ENCODE measurements around the gene MZF1.
"Not testable (repeated sequence)": the region's sequence is repeated elsewhere in the genome, so short reads cannot be mapped to it uniquely, and the experiment has no call there.

MZF1 gene

GRCh38 chr19:58572818-58573657 lies at the start of gene MZF1:
Gene MZF1, minus strand, starts transcription at chr19:58573335. Its CDS starts 1,946 bp downstream, at chr19:58571389.
- peaks cover 7% of the 10 kb centered on the region for H3K36me3 ChIP-seq (ENCODE audit: control insufficient read depth, low read depth, low read length)
- H3K4me3 ChIP-seq (ENCODE audit: low read length): peak within 1 kb of the TSS; percentile 90
- peak within 1 kb of the TSS; percentile 94 for H3K9ac ChIP-seq (ENCODE audit: low read length)
- no peaks in the 10 kb centered on the region for H3K9me3 ChIP-seq (ENCODE audit: control insufficient read depth, low read depth, low read length)
- peak within 1 kb of the TSS; percentile 99 for H3K27ac ChIP-seq (ENCODE audit: low read length)
- no peaks in the 10 kb centered on the region for H3K27me3 ChIP-seq (ENCODE audit: control insufficient read depth, insufficient read depth, low read length)
- H3K4me1 ChIP-seq (ENCODE audit: control insufficient read depth, low read depth, low read length): peaks cover 6% of the 10 kb centered on the region

GRCh38 chr19:58607213-58607612 lies 34.1 kb upstream of the MZF1 start:
- H3K9ac ChIP-seq (ENCODE audit: low read length); H3K36me3 ChIP-seq (ENCODE audit: control insufficient read depth, low read depth, low read length); H3K4me3 ChIP-seq (ENCODE audit: low read length); H3K27ac ChIP-seq (ENCODE audit: low read length); H3K27me3 ChIP-seq (ENCODE audit: control insufficient read depth, insufficient read depth, low read length); H3K9me3 ChIP-seq (ENCODE audit: control insufficient read depth, low read depth, low read length); H3K4me1 ChIP-seq (ENCODE audit: control insufficient read depth, low read depth, low read length): not testable (repeated sequence)

GRCh38 chr19:58606251-58606896 lies 33.2 kb upstream of the MZF1 start:
- not testable (repeated sequence) for H3K9ac ChIP-seq (ENCODE audit: low read length); H3K9me3 ChIP-seq (ENCODE audit: control insufficient read depth, low read depth, low read length); H3K4me3 ChIP-seq (ENCODE audit: low read length); H3K27me3 ChIP-seq (ENCODE audit: control insufficient read depth, insufficient read depth, low read length); H3K4me1 ChIP-seq (ENCODE audit: control insufficient read depth, low read depth, low read length); H3K27ac ChIP-seq (ENCODE audit: low read length); H3K36me3 ChIP-seq (ENCODE audit: control insufficient read depth, low read depth, low read length)

DNA sequence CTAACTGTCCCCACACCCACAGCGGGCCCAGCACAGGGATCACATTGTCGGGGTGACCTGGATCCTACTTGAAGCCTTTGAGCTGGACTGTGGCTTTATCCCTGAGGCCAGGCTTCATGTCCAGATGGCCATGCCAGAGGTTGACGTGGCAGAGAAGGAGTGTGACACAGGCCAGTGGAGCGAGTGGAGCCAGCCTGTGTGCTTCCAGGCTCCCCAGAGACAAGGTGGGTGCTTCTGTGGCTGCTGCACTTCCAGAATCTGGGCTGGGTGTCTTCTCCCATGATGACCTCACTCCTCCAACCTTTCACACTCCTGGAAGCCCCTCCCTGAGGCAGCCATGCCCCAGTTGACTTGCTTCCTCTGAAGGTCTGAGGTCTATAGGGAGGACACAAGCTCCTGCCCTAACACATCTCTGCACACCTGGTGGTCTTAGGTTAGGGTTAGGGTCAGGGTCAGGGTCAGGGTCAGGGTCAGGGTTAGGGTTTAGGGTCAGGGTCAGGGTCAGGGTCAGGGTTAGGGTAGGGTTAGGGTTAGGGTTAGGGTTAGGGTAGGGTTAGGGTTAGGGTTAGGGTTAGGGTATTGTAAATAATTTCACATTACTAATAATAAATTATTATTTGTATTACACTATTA lies 13.1 kb upstream of the MZF1 start:
- H3K36me3 ChIP-seq (ENCODE audit: control insufficient read depth, low read depth, low read length): peaks cover 3% of the 10 kb centered on the region
- H3K27ac ChIP-seq (ENCODE audit: low read length): no peak overlapping the region
- H3K27me3 ChIP-seq (ENCODE audit: control insufficient read depth, insufficient read depth, low read length): no peaks in the 10 kb centered on the region
- H3K4me1 ChIP-seq (ENCODE audit: control insufficient read depth, low read depth, low read length): no peaks in the 10 kb centered on the region
- no peak overlapping the region for H3K4me3 ChIP-seq (ENCODE audit: low read length)
- no peak overlapping the region for H3K9ac ChIP-seq (ENCODE audit: low read length)
- H3K9me3 ChIP-seq (ENCODE audit: control insufficient read depth, low read depth, low read length): no peaks in the 10 kb centered on the region

DNA sequence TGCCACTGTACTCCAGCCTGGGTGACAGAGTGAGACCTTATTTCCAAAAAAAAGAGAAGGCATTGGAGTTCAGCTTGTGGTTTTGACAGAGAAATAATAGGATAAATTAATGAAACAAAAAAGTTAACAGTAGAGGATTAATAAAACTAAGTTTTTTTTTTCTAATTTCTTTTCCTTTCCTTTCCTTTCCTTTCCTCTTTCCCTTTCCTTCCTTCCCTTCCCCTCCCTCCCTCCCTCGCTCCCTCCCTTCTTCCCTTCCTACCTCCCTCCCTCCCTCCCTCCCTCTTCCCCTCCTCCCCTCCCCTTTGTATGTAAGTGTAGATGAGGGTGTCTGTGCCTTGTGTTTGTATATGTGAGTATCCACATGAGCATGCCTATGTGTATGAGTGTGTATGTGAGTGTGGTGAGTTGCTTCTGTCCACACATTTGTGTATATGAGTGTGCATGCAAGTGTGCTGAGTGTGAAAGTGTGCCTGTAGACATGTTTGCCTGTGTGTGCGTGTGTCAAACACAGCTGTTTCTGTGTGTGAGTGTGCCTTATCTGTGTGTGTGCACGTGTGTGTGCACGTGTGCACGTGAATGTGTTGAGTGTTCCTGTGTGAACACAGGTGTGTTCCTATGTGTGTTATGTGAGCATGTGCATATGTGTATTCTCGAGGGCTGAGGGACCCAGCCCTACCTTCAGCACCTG lies 12.5 kb upstream of the MZF1 start:
- H3K9ac ChIP-seq (ENCODE audit: low read length): no peak overlapping the region
- no peaks in the 10 kb centered on the region for H3K27me3 ChIP-seq (ENCODE audit: control insufficient read depth, insufficient read depth, low read length)
- no peak overlapping the region for H3K4me3 ChIP-seq (ENCODE audit: low read length)
- no peaks in the 10 kb centered on the region for H3K4me1 ChIP-seq (ENCODE audit: control insufficient read depth, low read depth, low read length)
- H3K36me3 ChIP-seq (ENCODE audit: control insufficient read depth, low read depth, low read length): peaks cover 3% of the 10 kb centered on the region
- no peak overlapping the region for H3K27ac ChIP-seq (ENCODE audit: low read length)
- no peaks in the 10 kb centered on the region for H3K9me3 ChIP-seq (ENCODE audit: control insufficient read depth, low read depth, low read length)

DNA sequence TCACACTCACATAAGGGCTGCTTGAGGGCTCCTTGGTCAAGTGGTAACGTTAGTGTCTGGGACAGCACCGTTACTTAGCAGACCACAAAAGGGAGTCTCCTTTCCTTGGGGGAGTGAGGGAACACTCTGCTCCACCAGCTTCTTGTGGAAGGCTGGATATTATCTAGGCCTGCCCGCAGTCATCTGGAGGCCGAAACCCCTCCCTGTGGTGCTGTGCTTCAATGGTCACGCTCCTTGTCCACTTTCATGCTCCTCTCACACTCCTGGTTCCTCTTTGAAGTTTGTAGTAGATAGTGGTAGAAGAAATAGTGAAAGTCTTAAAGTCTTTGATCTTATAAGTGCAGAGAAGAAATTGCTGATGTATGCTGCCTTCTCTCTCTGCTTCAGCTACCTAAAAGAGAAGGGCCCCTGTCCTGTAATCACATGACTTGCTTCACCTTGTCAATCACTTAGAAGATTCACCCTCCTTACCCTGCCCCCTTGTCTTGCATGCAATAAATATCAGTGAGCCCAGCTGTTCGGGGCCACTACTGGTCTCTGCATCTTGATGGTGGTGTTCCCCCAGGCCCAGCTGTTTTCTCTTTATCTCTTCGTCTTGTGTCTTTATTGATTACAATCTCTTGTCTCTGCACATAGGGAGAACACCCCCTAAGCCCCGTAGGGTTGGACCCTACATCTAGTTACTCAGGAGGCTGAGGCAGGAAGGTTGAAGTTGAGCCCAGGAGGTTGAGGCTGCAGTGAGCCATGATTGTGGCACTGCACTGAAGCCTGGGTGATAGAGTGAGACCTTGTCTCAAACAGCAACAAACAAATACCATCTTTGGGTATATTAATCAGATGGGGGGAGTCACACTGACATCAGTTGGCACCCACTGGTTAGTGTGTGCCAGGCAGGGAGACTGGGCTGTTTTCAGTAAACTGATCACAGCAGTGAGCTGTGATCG lies 11.6 kb upstream of the MZF1 start:
- Histone ChIP-seq H3K9me3 (ENCODE audit: control insufficient read depth, low read depth, low read length) (no peaks in the 10 kb centered on the region), H3K27ac (ENCODE audit: low read length) (no peak overlapping the region), H3K4me3 (ENCODE audit: low read length) (no peak overlapping the region), H3K4me1 (ENCODE audit: control insufficient read depth, low read depth, low read length) (no peaks in the 10 kb centered on the region), H3K27me3 (ENCODE audit: control insufficient read depth, insufficient read depth, low read length) (no peaks in the 10 kb centered on the region), H3K9ac (ENCODE audit: low read length) (no peak overlapping the region), H3K36me3 (ENCODE audit: control insufficient read depth, low read depth, low read length) (peaks cover 3% of the 10 kb centered on the region)

DNA sequence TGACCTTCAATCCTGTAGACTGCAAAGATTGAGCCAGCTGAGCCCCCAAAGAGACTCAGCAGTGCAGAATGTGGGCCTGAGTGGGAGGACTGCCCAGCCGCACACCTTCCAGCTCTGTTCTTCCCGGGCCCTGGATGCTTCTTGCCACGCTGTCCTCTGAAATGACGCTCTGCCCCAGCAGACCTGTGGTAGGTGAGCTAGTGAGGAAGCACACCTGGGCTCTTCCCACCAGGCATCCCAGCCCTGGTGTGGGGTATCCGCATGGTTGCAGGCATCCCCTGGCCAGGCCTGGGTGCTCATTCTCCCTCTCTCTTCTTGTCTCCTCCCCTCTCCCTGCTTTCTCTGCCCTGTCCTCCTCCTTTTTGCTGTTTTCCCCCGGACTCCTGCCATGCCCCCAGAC lies 9.8 kb upstream of the MZF1 start:
- Histone ChIP-seq H3K4me1 (ENCODE audit: control insufficient read depth, low read depth, low read length) (no peaks in the 10 kb centered on the region), H3K36me3 (ENCODE audit: control insufficient read depth, low read depth, low read length) (peaks cover 3% of the 10 kb centered on the region), H3K9ac (ENCODE audit: low read length) (no peak overlapping the region)

GRCh38 chr19:58581227-58582141 lies 8.3 kb upstream of the MZF1 start:
- H3K4me3 ChIP-seq (ENCODE audit: low read length): no peak overlapping the region
- H3K9ac ChIP-seq (ENCODE audit: low read length): no peak overlapping the region
- no peaks in the 10 kb centered on the region for H3K27me3 ChIP-seq (ENCODE audit: control insufficient read depth, insufficient read depth, low read length)
- peaks cover 3% of the 10 kb centered on the region for H3K36me3 ChIP-seq (ENCODE audit: control insufficient read depth, low read depth, low read length)
- no peak overlapping the region for H3K27ac ChIP-seq (ENCODE audit: low read length)
- H3K9me3 ChIP-seq (ENCODE audit: control insufficient read depth, low read depth, low read length): no peaks in the 10 kb centered on the region
- H3K4me1 ChIP-seq (ENCODE audit: control insufficient read depth, low read depth, low read length): no peaks in the 10 kb centered on the region

More for the DNA sequence above, 9.8 kb upstream of the MZF1 start:
- Histone ChIP-seq H3K27me3 (ENCODE audit: control insufficient read depth, insufficient read depth, low read length) (no peaks in the 10 kb centered on the region), H3K27ac (ENCODE audit: low read length) (no peak overlapping the region), H3K9me3 (ENCODE audit: control insufficient read depth, low read depth, low read length) (no peaks in the 10 kb centered on the region), H3K4me3 (ENCODE audit: low read length) (no peak overlapping the region)

- no peak overlapping the region for H3K27ac ChIP-seq (ENCODE audit: low read length)
- H3K36me3 ChIP-seq (ENCODE audit: control insufficient read depth, low read depth, low read length): peaks cover 3% of the 10 kb centered on the region
- no peaks in the 10 kb centered on the region for H3K4me1 ChIP-seq (ENCODE audit: control insufficient read depth, low read depth, low read length)
- no peak overlapping the region for H3K9ac ChIP-seq (ENCODE audit: low read length)
- no peaks in the 10 kb centered on the region for H3K9me3 ChIP-seq (ENCODE audit: control insufficient read depth, low read depth, low read length)
- no peak overlapping the region for H3K4me3 ChIP-seq (ENCODE audit: low read length)
- no peaks in the 10 kb centered on the region for H3K27me3 ChIP-seq (ENCODE audit: control insufficient read depth, insufficient read depth, low read length)
Observed at GRCh38 chr19:58579473-58580142, 6.5 kb upstream of the MZF1 start.

All from iPS-18a (cell line).